Osteocyte (in vitro differentiated cells): ENCODE results near the gene LRRC74B. TPM values are rescaled to one million over a fixed set of nuclear protein-coding genes. Genes with fewer than 3 reads are reported as not detected.

ENCODE experiments used
- DNase-seq: peaks from one replicate; pipeline ENCODE4 v3.0.0; 2021; ENCODE audit warnings: mixed read lengths; ENCODE audit not compliant: unreplicated experiment; ENCODE audit errors: extremely low spot score
- H3K27ac Mint-ChIP-seq: one replicate; pipeline ENCODE4 v1.8.0; 2021; ENCODE audit warnings: mild to moderate bottlenecking, mixed read lengths; ENCODE audit not compliant: unreplicated experiment
- H3K27me3 Mint-ChIP-seq: one replicate; pipeline ENCODE4 v1.8.0; 2021; ENCODE audit warnings: mixed read lengths; ENCODE audit not compliant: unreplicated experiment
- H3K36me3 Mint-ChIP-seq: one replicate; pipeline ENCODE4 v1.8.0; 2021; ENCODE audit warnings: mixed read lengths; ENCODE audit not compliant: unreplicated experiment
- H3K4me1 Mint-ChIP-seq: one replicate; pipeline ENCODE4 v1.8.0; 2021; ENCODE audit warnings: mixed read lengths; ENCODE audit not compliant: unreplicated experiment
- H3K4me3 Mint-ChIP-seq: one replicate; pipeline ENCODE4 v1.8.0; 2021; ENCODE audit warnings: mild to moderate bottlenecking, moderate library complexity, mixed read lengths; ENCODE audit not compliant: unreplicated experiment
- H3K9me3 Mint-ChIP-seq: one replicate; pipeline ENCODE4 v1.8.0; 2021; ENCODE audit warnings: mixed read lengths; ENCODE audit not compliant: unreplicated experiment
- total RNA-seq: library from RNA; stranded (reverse); gene quantifications from 2 replicates; pipeline ENCODE4 v1.2.1, GENCODE V29; 2021
- TF ChIP-seq, protein P1 (sequence below): fragments of 200-600 bp; sonication (generic); IDR thresholded peaks from 2 replicates; pipeline ENCODE4 v1.5.0; 2021; ENCODE audit warnings: antibody characterized with exemption, mild to moderate bottlenecking, moderate library complexity

LRRC74B gene
- total RNA-seq, 1 donor from 2014 or later: not detected

GRCh38 chr22:20998411-20999336 is 47.1 kb upstream of the LRRC74B start:
- Mint-ChIP-seq H3K27ac (peak overlapping the region; percentile 14), H3K27me3 (no peaks in the 10 kb centered on the region), H3K4me3 (no peak overlapping the region), H3K36me3 (peaks cover 8% of the 10 kb centered on the region), H3K9me3 (no peaks in the 10 kb centered on the region), H3K4me1 (peaks cover 26% of the 10 kb centered on the region)
- DNase-seq: no peak
- TF ChIP-seq, protein P1, sequence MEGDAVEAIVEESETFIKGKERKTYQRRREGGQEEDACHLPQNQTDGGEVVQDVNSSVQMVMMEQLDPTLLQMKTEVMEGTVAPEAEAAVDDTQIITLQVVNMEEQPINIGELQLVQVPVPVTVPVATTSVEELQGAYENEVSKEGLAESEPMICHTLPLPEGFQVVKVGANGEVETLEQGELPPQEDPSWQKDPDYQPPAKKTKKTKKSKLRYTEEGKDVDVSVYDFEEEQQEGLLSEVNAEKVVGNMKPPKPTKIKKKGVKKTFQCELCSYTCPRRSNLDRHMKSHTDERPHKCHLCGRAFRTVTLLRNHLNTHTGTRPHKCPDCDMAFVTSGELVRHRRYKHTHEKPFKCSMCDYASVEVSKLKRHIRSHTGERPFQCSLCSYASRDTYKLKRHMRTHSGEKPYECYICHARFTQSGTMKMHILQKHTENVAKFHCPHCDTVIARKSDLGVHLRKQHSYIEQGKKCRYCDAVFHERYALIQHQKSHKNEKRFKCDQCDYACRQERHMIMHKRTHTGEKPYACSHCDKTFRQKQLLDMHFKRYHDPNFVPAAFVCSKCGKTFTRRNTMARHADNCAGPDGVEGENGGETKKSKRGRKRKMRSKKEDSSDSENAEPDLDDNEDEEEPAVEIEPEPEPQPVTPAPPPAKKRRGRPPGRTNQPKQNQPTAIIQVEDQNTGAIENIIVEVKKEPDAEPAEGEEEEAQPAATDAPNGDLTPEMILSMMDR: no peak

- Mint-ChIP-seq H3K27me3 (no peaks in the 10 kb centered on the region), H3K27ac (no peak overlapping the region), H3K4me1 (peaks cover 28% of the 10 kb centered on the region), H3K36me3 (peaks cover 8% of the 10 kb centered on the region), H3K4me3 (peak overlapping the region; percentile 95), H3K9me3 (no peaks in the 10 kb centered on the region)
- no peak for DNase-seq
- TF ChIP-seq, protein P1: no peak
These were observed 46.2 kb upstream of the LRRC74B start for GRCh38 chr22:20999350-21000206.

DNA sequence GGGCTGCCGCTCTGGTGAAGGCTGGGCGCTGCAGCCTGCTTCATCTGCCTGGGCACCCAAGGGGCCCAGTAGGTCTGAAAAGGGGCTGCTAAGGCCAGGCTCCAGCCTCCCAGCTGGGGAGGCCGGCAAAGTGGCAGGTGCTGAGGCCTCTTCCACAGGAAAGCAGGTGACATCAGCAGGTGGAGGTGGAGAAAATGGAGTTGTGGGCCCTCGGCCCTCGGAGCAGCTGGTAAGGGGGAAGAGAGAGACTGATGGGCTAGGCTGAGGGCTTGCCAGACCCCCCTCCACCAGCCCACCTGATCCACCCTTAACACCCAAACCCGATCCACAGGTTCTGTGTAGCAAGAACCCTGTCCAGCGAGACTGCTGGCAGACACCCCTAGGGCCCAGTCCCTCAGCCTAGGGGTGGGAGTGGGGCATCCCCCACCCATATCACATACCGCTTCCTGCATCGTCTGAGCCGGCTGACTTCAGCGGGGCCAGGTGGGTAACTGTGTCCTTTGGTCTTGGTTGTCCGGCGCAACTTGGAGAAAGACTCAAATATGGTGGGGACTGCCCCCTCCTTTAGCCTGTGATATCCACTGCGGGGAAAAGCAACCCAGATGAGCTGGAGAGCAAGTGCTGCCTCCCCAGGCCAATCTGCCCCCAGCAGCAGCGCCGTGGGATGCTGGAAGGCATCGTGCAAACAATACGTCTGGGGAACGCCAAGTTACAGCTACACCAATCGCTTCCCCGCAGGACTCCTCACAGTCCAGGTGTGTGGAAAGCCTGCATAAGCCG is 45.3 kb upstream of the LRRC74B start:
- Mint-ChIP-seq H3K4me3 (peak overlapping the region; percentile 95), H3K4me1 (peaks cover 28% of the 10 kb centered on the region), H3K36me3 (peaks cover 5% of the 10 kb centered on the region), H3K27me3 (no peaks in the 10 kb centered on the region), H3K27ac (no peak overlapping the region), H3K9me3 (no peaks in the 10 kb centered on the region)
- TF ChIP-seq, protein P1: no peak
- DNase-seq: no peak

GRCh38 chr22:21000987-21001600 is 44.7 kb upstream of the LRRC74B start:
- Mint-ChIP-seq H3K4me3 (peak overlapping the region; percentile 95), H3K27ac (peak overlapping the region; percentile 97), H3K27me3 (no peaks in the 10 kb centered on the region), H3K4me1 (peaks cover 28% of the 10 kb centered on the region), H3K9me3 (no peaks in the 10 kb centered on the region), H3K36me3 (peaks cover 3% of the 10 kb centered on the region)
- TF ChIP-seq, protein P1: no peak
- DNase-seq: no peak
